HG03159 (cell line): ENCODE data around the gene GAB2.
"Not testable (repeated sequence)": the region's sequence is repeated elsewhere in the genome, so short reads cannot be mapped to it uniquely, and the experiment has no call there.

ENCODE experiments used
- ATAC-seq: cut with Tn5 transposase; IDR thresholded peaks from one replicate; pipeline ENCODE4 v1.9.1; 2021; ENCODE audit warnings: mild to moderate bottlenecking, moderate library complexity; ENCODE audit not compliant: unreplicated experiment

The GAB2 gene

DNA sequence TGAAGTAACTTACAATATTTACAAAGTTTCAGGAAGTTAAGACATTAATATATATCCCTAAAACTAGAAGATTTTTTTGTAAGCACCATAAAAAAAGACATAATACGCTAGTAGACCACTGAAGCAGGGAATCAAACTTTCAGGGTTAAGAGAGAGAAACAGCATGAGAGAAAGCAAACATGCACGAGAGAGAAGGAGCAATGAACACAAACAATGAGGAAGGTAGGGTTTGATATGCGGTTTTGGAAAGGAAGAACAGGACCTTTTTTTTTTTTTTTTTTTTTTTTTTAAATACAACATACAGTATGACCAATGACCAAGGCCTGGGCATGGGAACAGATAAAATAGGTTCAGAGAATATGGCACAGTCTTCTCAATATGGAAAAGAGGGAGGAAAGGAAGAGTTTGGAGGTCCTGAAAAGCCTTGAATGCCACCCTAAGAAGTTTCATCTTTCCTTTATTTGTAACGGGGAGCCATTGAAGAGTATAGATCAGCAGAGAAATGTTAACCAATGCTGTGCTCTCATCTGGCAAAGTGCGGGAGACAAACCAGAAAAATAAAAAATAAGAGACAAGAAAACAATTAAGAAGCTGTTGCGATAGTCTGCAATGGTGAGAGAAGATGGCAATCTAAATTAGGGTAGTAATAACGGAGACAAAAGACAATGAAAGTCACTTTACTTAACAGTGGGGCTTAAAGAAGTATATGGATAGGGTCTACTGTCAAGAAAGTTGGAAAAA, 127.9 kb downstream of the GAB2 start:
- ATAC-seq, result no peak

- no peak for ATAC-seq
Observed at GRCh38 chr11:78284260-78284659, 133.4 kb downstream of the GAB2 start.

DNA sequence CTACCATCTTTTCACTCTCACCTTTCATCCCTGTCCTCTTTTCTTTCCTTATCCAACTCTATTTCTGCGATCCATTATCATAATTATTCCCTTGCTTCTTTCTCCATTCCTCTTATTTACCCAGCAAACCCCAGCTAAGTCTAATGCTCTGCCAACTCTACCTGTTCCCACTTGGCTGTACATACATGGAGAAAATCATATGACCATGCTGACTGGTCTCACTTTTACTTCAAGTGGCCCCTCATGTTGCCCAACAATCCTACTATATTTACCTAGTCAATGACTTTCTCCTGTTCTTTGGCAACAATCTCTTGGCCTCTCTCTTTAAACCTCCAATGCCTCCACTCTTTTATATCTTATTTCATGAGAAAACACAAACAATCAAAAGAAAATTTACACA, 134.8 kb downstream of the GAB2 start:
- ATAC-seq, result no peak

DNA sequence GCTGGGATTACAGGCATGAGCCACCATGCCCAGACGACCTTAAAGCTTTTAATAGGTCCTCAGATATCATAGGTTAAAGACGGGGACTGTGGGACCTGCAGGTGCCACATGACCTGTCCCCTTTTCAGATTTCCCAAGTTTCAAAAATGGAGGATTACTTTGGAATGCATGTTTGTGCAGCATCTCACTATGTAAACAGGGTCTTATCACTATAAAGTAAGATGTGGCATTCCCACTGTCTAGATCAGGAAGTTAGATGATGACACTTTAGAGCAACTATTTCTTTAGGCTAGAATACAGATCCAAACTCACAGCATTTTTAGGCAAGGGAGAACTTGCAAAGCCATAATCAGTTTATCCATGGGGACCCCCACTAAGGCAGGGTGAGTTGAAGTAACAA, 136.1 kb downstream of the GAB2 start:
- ATAC-seq, result no peak

DNA sequence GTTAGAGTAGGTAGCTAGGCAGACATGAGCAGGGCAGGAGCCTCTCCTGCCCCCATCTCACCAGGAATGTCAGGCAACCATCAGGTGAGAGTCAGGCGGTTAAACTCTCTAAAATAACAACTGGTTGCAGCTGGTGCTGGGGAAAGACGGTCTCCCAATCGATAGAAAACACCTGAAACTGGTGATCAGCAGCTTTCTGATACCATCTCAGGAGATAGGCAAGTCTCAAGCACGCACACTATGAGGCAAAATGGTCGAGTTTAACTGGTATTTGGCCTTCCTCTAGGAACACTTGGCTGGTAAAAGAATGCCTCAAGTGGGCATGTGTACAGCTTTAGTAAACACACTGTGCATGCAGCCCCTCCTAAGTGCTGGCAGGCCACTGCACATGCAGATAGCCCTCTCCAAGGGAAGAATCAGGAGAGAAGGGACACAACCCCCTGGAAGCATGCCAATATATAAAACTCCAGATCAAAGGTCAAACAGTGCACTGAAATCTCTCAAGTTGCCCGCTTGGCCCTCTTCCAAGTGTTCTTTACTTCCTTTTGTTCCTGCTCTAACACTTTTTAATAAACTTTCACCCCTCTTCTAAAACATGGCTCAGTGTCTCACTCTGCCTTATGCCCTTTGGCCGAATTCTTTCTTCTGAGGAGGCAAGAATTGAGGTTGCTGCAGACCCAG, 140.2 kb downstream of the GAB2 start:
- ATAC-seq, result no peak

DNA sequence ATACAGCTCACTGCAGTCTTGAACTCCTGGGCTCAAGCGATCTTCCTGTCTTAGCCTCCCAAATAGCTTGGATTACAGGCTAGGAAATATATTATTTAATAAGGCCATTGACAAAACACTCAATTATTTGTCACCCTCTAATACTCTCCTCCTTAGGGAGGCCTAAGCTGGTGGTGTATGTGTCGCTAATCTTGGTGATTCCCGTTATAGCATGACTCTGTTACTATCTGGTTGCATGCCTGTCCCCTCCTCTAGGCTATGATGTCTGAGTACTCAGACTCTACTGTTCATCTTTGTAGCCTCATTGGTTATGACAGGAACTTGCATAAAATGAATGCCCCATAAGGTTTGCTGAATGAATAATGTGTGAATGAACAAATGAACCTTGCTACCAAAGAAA, 141.3 kb downstream of the GAB2 start:
- no peak for ATAC-seq

DNA sequence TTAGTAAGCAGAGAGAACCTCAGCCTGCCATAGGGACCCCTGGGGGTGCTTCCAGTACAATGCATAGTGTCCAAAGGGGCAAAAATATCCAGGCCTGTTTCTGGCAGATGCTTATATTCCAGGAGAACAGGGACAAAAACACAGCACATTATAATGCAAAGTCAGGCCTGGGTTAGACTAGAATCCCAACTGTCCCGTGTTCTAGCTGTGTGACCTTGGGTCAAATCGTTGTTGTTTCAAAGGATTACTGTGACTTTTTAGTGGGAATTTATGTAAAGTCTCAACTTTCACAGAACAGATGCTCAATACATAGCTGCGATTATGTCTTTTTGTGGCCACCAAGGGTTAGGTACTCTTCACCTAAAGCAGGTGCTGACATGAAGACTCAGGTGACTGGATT, 142.9 kb downstream of the GAB2 start:
- ATAC-seq, result no peak

- not testable (repeated sequence) for ATAC-seq
Observed at GRCh38 chr11:78272625-78273269, 144.9 kb downstream of the GAB2 start.

GRCh38 chr11:78271801-78272200, 145.8 kb downstream of the GAB2 start:
- not testable (repeated sequence) for ATAC-seq

- no peak for ATAC-seq
Observed at GRCh38 chr11:78270971-78271370, 146.6 kb downstream of the GAB2 start.

DNA sequence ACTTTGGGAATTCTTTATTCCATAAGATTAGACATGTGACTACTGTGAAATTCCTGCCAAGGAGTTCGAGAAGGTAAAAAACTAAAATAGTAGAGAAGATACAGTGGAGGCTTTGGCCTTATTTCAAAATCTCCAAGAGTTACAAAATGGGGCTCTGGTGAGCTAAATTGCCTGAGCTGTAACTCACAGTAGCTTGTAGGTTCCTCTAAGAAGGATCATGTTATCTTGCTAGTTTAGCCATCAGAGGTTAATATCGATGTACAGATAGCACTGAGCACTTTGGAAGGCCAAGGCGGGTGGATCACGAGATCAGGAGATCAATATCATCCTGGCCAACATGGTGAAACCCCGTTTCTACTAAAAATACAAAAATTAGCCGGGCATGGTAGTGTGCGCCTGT, 147.8 kb downstream of the GAB2 start:
- ATAC-seq, result no peak

DNA sequence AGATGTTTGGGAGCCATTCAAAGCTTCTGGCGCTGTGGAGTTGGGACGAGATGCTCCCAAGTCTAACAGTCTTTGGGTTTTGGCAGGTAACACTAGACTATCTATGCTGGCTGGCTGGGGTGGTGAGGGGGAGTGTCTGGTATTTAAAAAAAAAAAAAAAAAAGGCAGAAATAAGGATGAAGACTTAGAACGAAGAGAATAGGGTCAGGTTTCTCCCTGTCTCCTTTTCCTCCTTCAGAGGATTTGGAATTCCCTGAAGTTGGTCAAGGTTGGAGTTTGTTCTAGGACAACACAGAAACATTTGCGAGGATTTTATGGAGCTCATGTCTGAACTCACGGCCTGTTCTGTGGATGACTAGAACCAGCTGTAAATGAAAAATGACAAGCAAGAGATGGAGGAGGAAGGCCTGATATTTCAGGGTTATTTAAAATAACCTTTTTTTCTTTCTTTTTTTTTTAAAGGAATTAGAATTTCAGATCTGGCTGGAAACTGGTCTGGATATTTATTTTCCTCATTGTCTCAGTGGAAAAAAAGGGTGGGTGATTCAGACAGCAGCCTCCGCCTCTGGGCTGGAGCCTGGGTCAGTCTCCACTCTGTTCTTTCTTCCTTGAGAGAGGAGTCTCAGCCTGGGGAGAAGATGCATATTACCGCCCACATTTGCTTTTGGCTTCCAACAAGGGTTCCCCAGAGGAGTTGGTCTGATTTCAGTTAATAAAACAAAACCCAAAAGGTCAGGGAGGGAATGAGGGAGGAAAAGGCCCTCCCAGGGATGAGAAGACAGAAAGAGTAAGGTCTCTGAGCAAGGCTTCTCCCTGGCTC, 148.8 kb downstream of the GAB2 start:
- ATAC-seq, result no peak

DNA sequence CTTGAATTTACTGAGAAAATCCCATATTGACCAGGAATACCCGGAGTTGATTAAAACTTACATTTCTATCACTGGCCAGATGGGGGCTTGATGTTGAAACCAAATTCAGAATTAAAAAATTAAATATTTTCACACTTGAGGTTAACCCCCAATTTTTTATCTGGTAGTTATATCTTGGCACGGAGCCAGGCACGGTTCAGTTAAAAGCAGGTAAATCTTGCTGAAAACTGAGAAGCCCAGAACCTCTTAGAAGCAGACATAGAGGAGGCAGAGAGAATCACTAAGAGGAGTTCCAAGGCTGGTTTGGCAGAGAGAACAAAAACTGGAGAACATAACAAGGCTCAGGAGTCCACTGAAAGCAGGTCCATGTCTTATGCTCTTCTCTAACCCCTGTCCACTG, 151.2 kb downstream of the GAB2 start:
- no peak for ATAC-seq

DNA sequence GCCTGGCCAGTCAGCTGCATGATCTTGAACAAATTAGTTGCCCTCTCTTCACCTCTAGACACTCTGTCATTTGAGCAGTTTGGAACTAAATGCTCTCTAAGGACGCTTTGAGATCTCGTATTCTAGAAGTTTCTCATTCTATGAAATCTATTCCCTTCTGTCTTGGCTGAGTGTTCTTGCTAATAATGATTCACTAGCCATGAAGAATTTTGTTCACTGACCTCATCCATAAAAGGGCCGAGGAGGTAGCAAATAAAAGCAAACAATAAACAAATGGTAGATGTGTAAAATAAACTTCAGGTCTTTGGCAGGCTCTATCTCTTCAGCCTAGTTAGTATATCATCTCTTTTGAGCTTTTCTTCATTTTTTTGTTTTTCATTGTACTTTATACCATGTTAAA, 152.3 kb downstream of the GAB2 start:
- no peak for ATAC-seq

GRCh38 chr11:78262691-78263090, 154.9 kb downstream of the GAB2 start:
- ATAC-seq, result no peak

DNA sequence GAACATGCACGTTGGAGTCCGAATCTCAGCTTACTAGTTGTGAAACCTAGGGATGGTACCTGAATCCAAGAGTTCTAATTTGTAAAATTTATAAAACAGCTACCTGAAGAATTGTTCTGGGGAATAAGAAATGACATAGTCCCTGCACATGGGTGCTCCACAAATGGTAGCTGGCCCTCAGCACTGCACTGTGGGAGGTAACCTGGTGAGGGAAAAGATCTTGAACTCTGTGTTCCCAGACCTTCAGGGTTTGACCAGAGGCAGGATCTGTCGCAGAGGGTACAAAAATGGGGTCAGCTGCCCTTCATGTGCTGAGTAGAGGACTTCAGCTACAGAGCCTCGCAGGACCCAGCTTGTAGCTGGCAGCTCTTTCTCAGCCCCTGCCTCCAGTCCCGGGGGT, 155.4 kb downstream of the GAB2 start:
- ATAC-seq, result no peak

DNA sequence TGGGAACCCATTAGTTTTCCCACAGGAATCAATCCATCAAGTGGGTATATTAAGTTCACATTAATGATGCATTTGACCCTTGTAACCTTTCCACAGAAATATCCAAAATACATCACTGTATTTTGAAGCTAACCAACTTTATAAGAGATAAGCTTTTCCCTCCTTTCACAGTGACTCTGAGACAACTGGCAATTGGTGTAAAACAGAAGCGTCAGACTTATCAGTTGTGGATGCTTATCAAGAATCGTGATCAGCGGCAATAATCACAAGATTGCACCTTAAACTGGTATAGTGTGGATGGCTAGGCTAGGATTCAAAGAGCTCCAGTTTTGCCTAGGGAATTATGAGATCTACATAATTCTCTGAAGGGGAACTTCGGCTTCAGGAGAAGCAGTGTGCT, 155.8 kb downstream of the GAB2 start:
- ATAC-seq, result no peak

DNA sequence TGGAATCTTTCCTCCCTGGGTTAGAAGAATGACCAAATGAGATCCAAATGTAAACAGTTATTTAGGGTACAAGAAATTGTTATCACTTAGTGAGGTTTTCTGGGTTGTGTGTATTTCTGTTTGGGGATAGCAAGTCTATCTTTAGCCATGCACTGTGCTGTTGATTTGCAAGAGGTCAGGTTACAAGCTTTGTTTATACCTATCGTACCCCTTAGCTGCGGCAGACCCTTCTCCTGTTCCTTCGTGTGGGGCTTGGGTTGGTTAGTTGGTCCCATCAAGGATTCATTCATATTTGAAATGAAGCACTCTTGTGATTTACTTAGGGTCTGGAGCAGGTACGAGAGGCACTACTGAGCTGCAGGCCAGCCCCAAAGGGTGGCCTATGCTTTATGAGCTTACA, 156.3 kb downstream of the GAB2 start:
- no peak for ATAC-seq

DNA sequence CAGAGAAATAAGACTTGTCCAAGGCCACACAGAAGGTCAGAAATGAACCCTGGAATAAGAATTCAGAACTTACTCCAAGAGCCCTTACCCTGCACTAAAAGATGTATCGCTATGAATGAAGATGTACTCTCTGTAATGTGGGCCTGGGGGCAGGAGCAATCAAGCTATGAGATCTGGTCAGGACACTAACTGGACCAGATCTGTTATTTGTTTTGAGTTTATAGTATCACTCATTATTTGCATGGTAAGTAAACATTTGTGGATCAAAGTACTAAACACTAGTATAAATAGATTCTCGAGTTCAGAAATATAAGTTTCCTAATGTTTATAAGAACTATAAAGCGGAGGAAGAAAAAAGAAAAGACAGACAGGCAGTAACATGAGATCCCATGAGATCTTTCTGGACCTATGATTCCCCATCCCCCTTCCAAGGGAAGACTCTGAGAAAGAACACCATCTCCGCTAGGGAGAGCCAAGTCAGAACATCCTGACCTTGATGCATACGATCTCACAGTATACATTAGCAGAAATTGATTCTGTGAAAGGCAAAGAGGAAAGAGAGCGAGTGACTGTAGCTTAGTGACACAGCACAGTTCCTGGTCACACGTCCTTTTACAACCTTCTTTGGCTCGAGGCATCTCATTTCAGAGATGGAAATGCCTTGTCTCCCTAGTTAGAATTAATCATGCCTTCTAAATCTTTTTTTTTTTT, 157.7 kb downstream of the GAB2 start:
- ATAC-seq, result no peak

DNA sequence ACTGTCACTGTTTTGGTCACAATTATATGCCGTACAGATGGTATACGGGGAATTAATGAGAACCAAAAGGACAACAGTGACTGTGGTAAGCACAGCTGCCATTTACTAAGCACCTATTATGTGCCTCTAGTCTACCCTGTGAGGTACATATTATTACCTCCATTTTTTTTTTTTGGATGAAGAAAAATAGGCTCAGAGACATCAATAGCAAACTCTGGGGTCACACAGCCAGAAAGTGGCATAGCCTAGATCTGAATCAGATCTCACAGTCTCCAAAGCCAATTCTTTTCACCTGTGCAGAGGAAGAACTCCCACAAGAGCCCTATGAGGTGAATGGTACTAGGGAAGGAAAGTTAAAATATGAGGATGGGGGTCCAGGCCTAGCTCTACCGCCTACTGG, 160.0 kb downstream of the GAB2 start:
- ATAC-seq, result no peak

- ATAC-seq, result no peak
Observed at GRCh38 chr11:78256962-78257361, 160.7 kb downstream of the GAB2 start.
